Measurements from ENCODE around the gene CCDC3.

The CCDC3 gene

GRCh38 chr10:12876266-12876665 lies 125.2 kb downstream of the CCDC3 start:
- DNase-seq, result no peak

- no peak for DNase-seq
These were observed 126.4 kb downstream of the CCDC3 start for GRCh38 chr10:12875100-12875499.

GRCh38 chr10:12874501-12874900 lies 127.0 kb downstream of the CCDC3 start:
- DNase-seq, result no peak

GRCh38 chr10:12873172-12873571 lies 128.3 kb downstream of the CCDC3 start:
- DNase-seq, result no peak

GRCh38 chr10:12872577-12872976 lies 128.9 kb downstream of the CCDC3 start:
- no peak for DNase-seq

- DNase-seq, result no peak
These were observed 132.1 kb downstream of the CCDC3 start for GRCh38 chr10:12869427-12869826.

GRCh38 chr10:12868229-12868628 lies 133.3 kb downstream of the CCDC3 start:
- DNase-seq, result no peak

- peak; percentile 48 for DNase-seq
These were observed 136.0 kb downstream of the CCDC3 start for GRCh38 chr10:12865515-12865914.

- DNase-seq, result no peak
These were observed 139.1 kb downstream of the CCDC3 start for GRCh38 chr10:12862459-12862858.

- DNase-seq, result no peak
These were observed 146.5 kb downstream of the CCDC3 start for GRCh38 chr10:12854988-12855387.

GRCh38 chr10:12852687-12853086 lies 148.8 kb downstream of the CCDC3 start:
- DNase-seq, result no peak

GRCh38 chr10:12849319-12850181 lies 152.0 kb downstream of the CCDC3 start:
- DNase-seq, result no peak

GRCh38 chr10:12848439-12849173 lies 152.9 kb downstream of the CCDC3 start:
- DNase-seq, result no peak

GRCh38 chr10:12847361-12847975 lies 154.0 kb downstream of the CCDC3 start:
- DNase-seq, result no peak

- no peak for DNase-seq
These were observed 154.8 kb downstream of the CCDC3 start for GRCh38 chr10:12846718-12847117.
